HG02852 (cell line): ENCODE measurements around the gene CTIF.
A peak's percentile ranks its signal among the peaks of the same experiment; 100 is the strongest.
"Not testable (repeated sequence)": the region's sequence is repeated elsewhere in the genome, so short reads cannot be mapped to it uniquely, and the experiment has no call there.

ENCODE experiments used
- ATAC-seq: cut with Tn5 transposase; IDR thresholded peaks from one replicate; pipeline ENCODE4 v1.9.1; 2021; ENCODE audit warnings: mild to moderate bottlenecking, moderate library complexity; ENCODE audit not compliant: unreplicated experiment

Gene CTIF

GRCh38 chr18:48857023-48857694 lies 318.3 kb downstream of the CTIF start:
- no peak for ATAC-seq

DNA sequence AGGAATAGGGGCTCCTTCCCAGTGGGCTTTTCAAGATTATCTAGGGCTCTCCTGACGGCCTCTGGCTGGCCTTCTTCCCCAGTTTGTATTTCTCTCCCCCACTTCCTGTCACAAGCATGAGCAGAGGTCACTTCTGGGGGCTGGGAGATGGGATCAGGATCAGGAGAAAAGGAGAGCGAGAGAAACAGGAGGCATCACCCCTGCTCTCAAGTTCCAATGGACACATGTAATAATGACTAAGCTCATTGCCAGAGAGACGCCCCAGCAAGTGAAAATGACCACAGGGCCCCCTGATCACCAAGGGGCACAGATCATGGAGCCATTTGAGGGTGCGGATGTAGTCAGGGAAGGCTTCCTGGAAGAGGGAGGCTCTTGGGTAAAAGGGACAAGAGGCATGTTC lies 319.8 kb downstream of the CTIF start:
- ATAC-seq, result no peak

DNA sequence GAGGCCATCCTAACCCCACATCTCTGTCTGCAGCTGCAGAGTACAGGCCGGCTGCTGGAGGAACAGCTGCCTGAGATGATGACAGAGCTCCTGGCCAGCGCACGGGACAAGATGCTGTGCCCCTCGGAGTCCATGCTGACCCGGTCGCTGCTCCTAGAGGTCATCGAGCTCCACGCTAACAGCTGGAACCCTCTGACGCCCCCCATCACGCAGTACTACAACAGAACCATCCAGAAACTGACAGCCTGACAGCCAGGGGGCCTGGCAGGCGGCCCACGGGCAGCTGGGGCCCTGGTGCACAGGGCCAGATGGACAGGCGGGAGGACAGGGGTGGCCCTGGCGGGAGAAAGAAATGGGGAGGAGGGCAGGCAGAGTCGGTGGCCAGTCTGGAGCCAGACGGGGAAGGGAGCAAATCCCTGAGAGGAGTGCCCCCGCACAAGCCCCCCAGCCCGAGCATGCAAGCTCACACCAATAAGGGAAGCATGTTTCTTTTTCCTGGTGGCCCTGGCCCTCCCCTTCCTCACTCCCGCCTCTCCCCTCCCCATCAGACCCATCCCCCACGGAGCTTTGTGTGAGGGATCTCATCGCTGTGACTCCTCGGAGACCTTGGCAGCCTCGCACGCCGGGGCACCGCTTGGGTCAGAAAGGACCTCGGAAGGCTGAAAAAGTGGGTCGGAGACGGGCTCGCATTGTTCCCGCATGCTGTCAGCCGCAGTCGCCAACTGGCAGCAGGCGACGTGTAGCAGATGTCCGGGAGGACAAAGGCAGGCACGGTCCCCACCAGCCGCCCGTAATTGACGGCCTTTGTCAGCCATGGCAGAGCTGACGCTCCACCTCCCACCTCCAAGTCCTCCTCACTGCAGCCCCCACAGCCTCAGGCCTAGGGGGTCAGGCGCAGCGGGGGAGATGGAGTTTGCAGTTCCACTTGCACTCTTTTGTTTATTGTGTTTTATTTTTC lies 320.8 kb downstream of the CTIF start:
- no peak for ATAC-seq

DNA sequence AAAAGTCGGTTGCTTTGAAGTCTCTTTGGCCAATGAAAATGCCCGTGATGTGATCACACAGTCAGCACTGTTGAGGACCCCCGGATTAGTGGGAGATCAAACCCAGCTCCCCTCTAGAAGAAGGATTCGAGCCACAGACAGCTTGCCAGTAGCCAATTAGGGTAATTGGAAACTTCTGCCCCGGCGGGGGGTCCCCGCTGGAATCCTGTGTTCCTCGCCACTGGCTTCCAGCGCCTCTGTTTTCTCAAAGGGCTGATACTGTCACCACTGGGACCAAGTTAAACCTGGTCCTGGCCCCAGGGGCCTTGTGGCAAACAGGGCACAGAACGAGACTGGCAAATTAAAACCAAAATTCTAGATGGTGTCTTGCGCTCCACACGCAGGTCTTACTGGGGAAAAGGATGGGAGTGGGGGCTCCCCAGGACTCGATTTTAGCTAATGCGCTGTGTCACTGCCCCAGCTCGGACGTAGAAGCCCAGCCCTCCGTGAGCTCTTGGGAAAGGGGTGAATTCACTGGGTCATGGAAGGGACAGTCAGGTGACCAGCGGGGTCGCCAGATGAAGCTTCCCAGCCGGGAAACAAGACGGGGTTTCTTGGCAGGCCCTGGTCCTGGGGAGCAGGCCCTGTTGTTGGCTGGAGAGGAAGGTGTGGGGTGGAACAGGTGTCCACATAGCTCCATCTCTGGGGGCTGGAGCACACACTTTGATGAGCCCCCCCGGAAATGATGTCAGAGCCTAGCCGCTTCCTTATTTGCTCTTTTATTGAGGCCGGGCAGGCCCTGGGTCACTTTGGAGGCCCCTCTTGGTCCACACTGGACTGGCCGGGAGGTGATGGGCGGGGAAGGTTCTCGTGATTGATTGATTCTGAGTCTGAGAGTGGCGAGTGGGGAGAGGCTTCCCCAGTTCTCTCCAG lies 321.7 kb downstream of the CTIF start:
- ATAC-seq, result no peak

DNA sequence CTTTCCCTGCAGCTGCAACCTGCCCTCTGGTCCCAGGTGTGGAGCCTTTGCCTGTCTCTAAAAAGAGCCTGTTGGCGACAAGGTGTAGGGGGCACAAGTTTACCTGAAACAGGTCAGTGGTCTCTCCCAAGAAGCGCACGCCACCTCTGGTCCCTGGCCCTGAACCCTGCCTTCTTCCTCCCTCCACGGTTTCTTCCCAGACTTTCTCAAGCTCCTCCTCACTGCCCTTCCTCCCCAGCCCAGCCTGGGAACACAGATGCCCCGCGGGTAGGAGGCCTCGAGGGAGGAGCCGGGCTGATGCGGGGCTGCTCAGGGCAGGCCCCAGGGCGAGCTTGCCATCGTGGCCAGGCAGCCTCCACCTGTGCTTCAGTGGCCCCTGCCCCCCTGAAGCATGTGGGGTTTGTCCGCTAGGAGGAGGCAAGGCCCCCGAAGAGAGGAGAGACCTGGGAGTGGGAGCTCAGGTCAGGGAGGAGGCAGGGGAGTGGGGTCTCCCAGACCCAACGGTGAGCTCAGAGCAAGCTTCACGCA lies 322.4 kb downstream of the CTIF start:
- no peak for ATAC-seq

DNA sequence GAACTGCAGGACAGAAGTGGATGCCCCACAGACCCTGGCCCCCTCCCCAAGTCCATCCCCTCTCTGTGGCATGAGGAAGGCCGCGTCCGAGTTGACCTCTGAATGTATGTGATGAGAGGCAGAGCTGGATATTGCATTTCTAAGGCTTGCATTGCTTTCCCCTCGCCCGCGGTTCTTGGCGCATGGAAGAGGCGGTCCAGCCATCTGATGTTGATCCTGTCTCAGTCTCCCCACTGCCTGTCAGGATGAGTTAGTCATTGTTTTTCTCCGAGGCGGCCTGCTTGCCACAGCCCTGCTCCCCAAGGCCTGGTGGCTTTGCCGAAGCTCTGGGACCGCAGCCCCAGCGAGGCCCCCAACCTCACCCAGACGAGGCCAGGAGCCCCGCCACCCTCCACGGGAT lies 323.3 kb downstream of the CTIF start:
- no peak for ATAC-seq

DNA sequence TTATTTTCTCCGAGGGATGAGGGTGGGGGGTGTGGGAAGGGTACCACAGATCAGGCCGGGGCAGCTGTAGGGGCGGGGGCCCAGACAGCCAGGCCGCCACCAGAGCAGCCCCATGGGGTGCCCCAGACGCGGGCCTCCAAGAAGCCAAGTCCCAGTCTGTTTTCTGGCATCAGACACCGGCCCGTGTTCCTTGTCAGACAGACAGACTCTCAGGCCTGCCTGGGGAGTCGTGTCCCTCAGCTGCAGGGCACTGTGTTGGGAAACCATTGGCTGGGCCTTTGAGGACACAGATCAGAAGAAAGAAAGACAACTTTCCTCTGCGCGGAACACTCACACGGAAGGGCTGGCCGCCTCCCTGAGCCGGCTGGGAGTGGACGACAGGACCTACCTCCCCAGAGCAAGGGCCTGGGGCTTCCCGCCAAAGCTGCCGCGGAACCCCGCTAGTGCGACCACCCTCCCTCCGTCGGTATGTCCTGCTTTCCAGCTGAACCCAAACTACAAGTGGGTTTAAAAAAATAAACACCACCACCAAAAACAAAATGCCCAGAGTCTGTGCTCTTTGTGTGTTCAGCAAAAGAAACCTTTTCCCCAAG lies 323.9 kb downstream of the CTIF start:
- ATAC-seq, result no peak

DNA sequence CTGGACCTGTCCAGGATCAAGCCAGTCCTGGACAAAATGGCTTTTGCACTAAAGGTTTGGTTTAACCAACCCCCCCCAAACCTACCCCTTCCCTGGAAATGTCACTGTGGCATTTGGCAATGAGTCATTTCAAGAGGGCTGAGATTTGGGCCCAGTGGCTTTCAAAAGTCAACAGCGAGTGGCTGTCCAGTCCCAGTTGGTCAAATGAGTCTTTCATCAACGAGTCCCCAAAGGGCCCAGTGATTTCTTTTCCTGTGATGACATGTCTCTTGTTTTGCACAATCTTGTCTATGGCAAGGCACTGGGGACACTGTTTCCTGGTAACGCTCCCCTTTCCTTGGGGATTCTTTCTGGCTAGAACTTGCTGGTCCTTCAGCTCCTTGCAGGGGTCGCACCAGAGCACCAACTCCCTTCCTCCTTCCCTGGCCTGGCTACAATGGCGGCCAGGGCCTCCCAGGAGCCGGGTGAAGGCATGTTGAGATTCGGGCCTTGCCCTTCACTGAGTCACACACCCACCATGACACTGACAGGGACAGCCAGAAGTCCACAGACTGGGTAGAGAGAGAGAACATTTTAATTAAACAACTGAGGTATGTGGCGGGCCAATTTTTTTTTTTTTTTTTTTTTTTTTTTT lies 324.7 kb downstream of the CTIF start:
- ATAC-seq, result no peak

DNA sequence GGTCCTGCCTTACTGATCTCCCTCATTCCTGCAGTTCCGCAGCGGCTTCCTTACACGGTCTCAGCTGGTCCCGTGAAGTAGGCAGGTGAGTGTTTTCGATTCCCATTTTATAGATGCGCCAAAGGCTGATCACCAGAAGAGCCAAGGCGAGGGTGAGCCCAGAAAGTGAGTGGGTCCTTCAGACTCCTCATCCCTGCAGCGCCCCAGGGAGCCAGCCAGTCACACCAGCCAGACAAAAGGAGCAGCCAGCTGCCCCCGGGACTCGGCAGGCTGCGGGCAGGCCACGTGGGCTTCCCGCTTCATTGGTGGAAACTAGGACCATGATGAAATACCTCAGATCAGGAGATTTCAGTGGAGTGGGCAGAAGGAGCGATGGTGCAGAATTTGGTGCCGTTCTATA lies 326.0 kb downstream of the CTIF start:
- ATAC-seq, result no peak

- no peak for ATAC-seq
These were observed 327.4 kb downstream of the CTIF start for GRCh38 chr18:48866028-48866733.

- no peak for ATAC-seq
These were observed 328.0 kb downstream of the CTIF start for GRCh38 chr18:48866856-48867255.

DNA sequence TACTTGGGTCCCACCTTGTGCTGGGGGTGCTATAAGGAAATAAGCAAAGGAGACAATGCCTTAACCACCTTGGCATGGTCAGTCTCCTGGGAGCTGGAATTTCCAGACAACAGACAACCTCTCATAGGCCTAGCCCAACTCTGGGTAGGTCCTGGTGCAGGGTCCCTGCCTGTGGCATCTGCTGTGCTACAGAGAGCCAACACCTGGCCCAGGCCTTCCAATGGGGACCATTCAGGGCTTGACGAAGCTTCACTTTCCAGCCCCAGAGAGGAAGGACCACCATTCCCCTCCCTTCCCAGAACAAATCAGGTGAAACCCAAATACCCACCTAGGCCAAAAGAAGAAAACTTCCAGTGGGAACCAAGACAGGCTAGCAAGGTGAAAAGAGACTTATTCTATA lies 329.1 kb downstream of the CTIF start:
- ATAC-seq, result no peak

DNA sequence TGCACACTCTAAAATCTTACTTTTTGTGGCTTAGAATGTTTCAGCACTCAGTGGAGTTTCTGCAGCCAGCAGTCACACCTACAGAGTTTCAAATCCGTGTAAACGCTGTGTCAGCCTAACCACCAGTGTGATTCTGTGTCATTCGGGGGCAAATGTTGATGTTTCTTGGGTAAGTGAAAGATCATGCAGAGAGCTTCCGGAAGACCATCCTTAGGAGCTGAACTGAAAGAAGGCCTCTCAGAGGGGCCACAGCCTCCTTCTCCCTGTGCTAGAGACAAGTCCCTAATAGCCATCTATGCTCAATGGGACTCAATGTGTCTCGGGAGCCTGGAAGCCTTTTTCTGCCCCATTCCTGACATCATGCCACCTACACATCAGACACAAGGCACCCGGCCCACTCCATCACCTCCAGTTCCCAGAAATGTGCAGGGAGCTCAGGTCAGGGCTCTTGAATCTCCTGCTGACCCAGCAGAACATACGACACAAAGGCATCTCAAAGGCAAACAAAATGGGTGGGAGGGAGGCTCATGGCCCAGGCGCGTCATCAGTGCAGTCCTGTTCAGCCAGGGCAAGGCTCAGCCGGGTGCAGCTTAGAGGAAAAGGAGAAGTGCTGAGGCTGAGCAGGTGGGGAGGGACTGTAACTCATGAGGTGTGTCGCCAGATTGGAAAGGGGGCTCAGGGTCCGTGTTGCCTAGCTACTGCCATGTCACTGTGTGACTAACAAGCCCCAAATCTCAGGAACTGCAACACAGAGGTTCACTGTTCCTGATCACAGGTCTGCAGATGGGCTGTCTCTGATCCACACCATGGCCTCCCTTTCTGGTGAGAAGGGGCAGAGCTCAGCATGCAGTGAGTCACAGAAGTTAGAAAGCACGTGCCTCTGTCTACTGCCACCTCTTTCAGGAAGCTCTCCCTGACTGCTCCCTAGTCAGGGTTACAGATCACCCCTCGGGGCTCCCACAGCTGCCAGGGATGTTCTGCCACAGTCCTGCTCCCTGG lies 329.9 kb downstream of the CTIF start:
- ATAC-seq, result peak; percentile 83

- ATAC-seq, result no peak
These were observed 330.8 kb downstream of the CTIF start for GRCh38 chr18:48869591-48869990.

DNA sequence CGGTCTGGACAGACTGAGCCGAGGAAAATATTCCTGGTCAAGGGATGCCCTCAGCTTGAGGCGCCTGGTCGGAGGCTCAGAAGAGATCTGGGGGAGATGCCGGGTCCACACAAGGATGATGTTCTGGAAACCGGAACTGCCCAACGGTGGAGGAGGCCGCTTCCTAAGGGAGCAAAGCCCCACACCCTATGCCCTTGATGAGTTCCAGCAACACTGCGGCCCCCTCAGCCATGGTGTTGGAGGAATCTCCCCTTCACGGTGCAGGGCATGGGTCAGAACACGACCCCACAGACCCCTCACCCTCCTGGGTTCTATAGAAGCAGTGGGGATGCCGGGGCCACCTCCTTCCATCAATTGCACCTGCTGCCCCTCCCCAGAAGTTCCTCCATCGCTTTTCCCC lies 332.1 kb downstream of the CTIF start:
- not testable (repeated sequence) for ATAC-seq

GRCh38 chr18:48871391-48872166 lies 332.7 kb downstream of the CTIF start:
- ATAC-seq, result no peak
